ENCODE data around the gene ZNF598.
A peak's percentile ranks its signal among the peaks of the same experiment; 100 is the strongest.
"Not testable (repeated sequence)": the region's sequence is repeated elsewhere in the genome, so short reads cannot be mapped to it uniquely, and the experiment has no call there.

ZNF598 gene

GRCh38 chr16:1968146-1968953 lies 41.3 kb downstream of the ZNF598 start:
- Histone ChIP-seq H3K4me3 (no peak overlapping the region), H3K27ac (no peak overlapping the region), H3K9me3 (ENCODE audit: low read depth, low read length) (no peaks in the 10 kb centered on the region), H3K9ac (ENCODE audit: insufficient read length) (no peak overlapping the region), H3K36me3 (ENCODE audit: insufficient read depth, low read length) (peaks cover 9% of the 10 kb centered on the region)
- TF ChIP-seq POLR2AphosphoS5 (IDR thresholded peaks at IDR 0.05; ENCODE audit: borderline replicate concordance, low read depth, low read length): no peak
- TF ChIP-seq EZH2 (IDR thresholded peaks at IDR 0.05): no peak
- no peak for TF ChIP-seq FOXP2 (optimal IDR thresholded peaks at IDR 0.05; ENCODE audit: control extremely low read depth, extremely low read length, insufficient read depth)
- no peak for DNase-seq (ENCODE audit: low read depth, low spot score)

GRCh38 chr16:1966460-1966859 lies 43.2 kb downstream of the ZNF598 start, which contains the start of gene RNF151:
RNF151 (plus strand) TSS chr16:1966856; CDS start chr16:1966882, 26 bp downstream.
- Histone ChIP-seq H3K9me3 (ENCODE audit: low read depth, low read length) (no peaks in the 10 kb centered on the region), H3K27ac (no peak within 1 kb of the TSS)
- no peak for TF ChIP-seq POLR2AphosphoS5 (IDR thresholded peaks at IDR 0.05; ENCODE audit: borderline replicate concordance, low read depth, low read length)
- no peak for TF ChIP-seq FOXP2 (optimal IDR thresholded peaks at IDR 0.05; ENCODE audit: control extremely low read depth, extremely low read length, insufficient read depth)

GRCh38 chr16:1965396-1966001 lies 44.1 kb downstream of the ZNF598 start:
- Histone ChIP-seq H3K36me3 (ENCODE audit: insufficient read depth, low read length) (peaks cover 27% of the 10 kb centered on the region), H3K27ac (peak overlapping the region; percentile 83), H3K4me3 (peak overlapping the region; percentile 94), H3K9me3 (ENCODE audit: low read depth, low read length) (no peaks in the 10 kb centered on the region), H3K9ac (ENCODE audit: insufficient read length) (peak overlapping the region; percentile 95)
- DNase-seq (ENCODE audit: low read depth, low spot score): no peak
- TF ChIP-seq EZH2 (IDR thresholded peaks at IDR 0.05) (no peak), POLR2AphosphoS5 (IDR thresholded peaks at IDR 0.05; ENCODE audit: borderline replicate concordance, low read depth, low read length) (no peak), FOXP2 (optimal IDR thresholded peaks at IDR 0.05; ENCODE audit: control extremely low read depth, extremely low read length, insufficient read depth) (no peak)

More at GRCh38 chr16:1966460-1966859, 43.2 kb downstream of the ZNF598 start, which contains the start of gene RNF151:
- no peak for DNase-seq (ENCODE audit: low read depth, low spot score)
- peak within 1 kb of the TSS; percentile 95 for H3K9ac ChIP-seq (ENCODE audit: insufficient read length)
- peak within 1 kb of the TSS; percentile 94 for H3K4me3 ChIP-seq
- peaks cover 27% of the 10 kb centered on the region for H3K36me3 ChIP-seq (ENCODE audit: insufficient read depth, low read length)

GRCh38 chr16:1964506-1965395 lies 44.9 kb downstream of the ZNF598 start, which contains the start of gene RPS2:
RPS2 (minus strand) TSS chr16:1964826; CDS start chr16:1964625, 201 bp downstream.
- Histone ChIP-seq H3K4me3 (peak within 1 kb of the TSS; percentile 94), H3K9me3 (ENCODE audit: low read depth, low read length) (no peaks in the 10 kb centered on the region), H3K27ac (peak within 1 kb of the TSS; percentile 94), H3K36me3 (ENCODE audit: insufficient read depth, low read length) (peaks cover 27% of the 10 kb centered on the region), H3K9ac (ENCODE audit: insufficient read length) (peak within 1 kb of the TSS; percentile 95)
- peak; percentile 94 for DNase-seq (ENCODE audit: low read depth, low spot score)
- no peak for TF ChIP-seq FOXP2 (optimal IDR thresholded peaks at IDR 0.05; ENCODE audit: control extremely low read depth, extremely low read length, insufficient read depth)
- peak; percentile 100 for TF ChIP-seq POLR2AphosphoS5 (IDR thresholded peaks at IDR 0.05; ENCODE audit: borderline replicate concordance, low read depth, low read length)

GRCh38 chr16:1963806-1964505 lies 45.7 kb downstream of the ZNF598 start:
- Histone ChIP-seq H3K36me3 (ENCODE audit: insufficient read depth, low read length) (peaks cover 27% of the 10 kb centered on the region), H3K4me3 (peak overlapping the region; percentile 94), H3K9me3 (ENCODE audit: low read depth, low read length) (no peaks in the 10 kb centered on the region), H3K27ac (peak overlapping the region; percentile 94), H3K9ac (ENCODE audit: insufficient read length) (peak overlapping the region; percentile 95)
- no peak for DNase-seq (ENCODE audit: low read depth, low spot score)
- TF ChIP-seq POLR2AphosphoS5 (IDR thresholded peaks at IDR 0.05; ENCODE audit: borderline replicate concordance, low read depth, low read length) (no peak; the same call in 1 of the 2 replicates), EZH2 (IDR thresholded peaks at IDR 0.05) (no peak), FOXP2 (optimal IDR thresholded peaks at IDR 0.05; ENCODE audit: control extremely low read depth, extremely low read length, insufficient read depth) (no peak)

GRCh38 chr16:1962161-1963153 lies 47.2 kb downstream of the ZNF598 start:
- Histone ChIP-seq H3K9ac (ENCODE audit: insufficient read length) (peak overlapping the region; percentile 95), H3K27ac (peak overlapping the region; percentile 94), H3K36me3 (ENCODE audit: insufficient read depth, low read length) (peaks cover 27% of the 10 kb centered on the region), H3K4me3 (peak overlapping the region; percentile 94)
- not testable (repeated sequence) for DNase-seq (ENCODE audit: low read depth, low spot score); H3K9me3 ChIP-seq (ENCODE audit: low read depth, low read length)

GRCh38 chr16:1961651-1962067 lies 48.0 kb downstream of the ZNF598 start:
- H3K27ac ChIP-seq: peak overlapping the region; percentile 57

More at GRCh38 chr16:1961651-1962067, 48.0 kb downstream of the ZNF598 start:
- no peaks in the 10 kb centered on the region for H3K9me3 ChIP-seq (ENCODE audit: low read depth, low read length)
- no peak for TF ChIP-seq EZH2 (IDR thresholded peaks at IDR 0.05)
- no peak for TF ChIP-seq FOXP2 (optimal IDR thresholded peaks at IDR 0.05; ENCODE audit: control extremely low read depth, extremely low read length, insufficient read depth)
- no peak; the same call in 1 of the 2 replicates for TF ChIP-seq POLR2AphosphoS5 (IDR thresholded peaks at IDR 0.05; ENCODE audit: borderline replicate concordance, low read depth, low read length)
- no peak for DNase-seq (ENCODE audit: low read depth, low spot score)
- H3K4me3 ChIP-seq: peak overlapping the region; percentile 94
- H3K9ac ChIP-seq (ENCODE audit: insufficient read length): no peak overlapping the region
- H3K36me3 ChIP-seq (ENCODE audit: insufficient read depth, low read length): peaks cover 27% of the 10 kb centered on the region

Measured in SK-N-MC (cell line).